Fibroblast of peridontal ligament (primary cell): ENCODE data around the gene TOX2.

Experiments used
- DNase-seq: peaks from one replicate; pipeline ENCODE4 v3.0.0-alpha.2; 2010; ENCODE audit errors: extremely low read depth

Gene TOX2

GRCh38 chr20:44018259-44018941, 103.7 kb downstream of the TOX2 start:
- peak; percentile 54 for DNase-seq

GRCh38 chr20:44018942-44019637, 104.4 kb downstream of the TOX2 start:
- no peak for DNase-seq

- peak; percentile 15 for DNase-seq
Measured at GRCh38 chr20:44019638-44020335, 105.1 kb downstream of the TOX2 start.

- no peak for DNase-seq
Measured at GRCh38 chr20:44020406-44021148, 105.9 kb downstream of the TOX2 start.

DNA sequence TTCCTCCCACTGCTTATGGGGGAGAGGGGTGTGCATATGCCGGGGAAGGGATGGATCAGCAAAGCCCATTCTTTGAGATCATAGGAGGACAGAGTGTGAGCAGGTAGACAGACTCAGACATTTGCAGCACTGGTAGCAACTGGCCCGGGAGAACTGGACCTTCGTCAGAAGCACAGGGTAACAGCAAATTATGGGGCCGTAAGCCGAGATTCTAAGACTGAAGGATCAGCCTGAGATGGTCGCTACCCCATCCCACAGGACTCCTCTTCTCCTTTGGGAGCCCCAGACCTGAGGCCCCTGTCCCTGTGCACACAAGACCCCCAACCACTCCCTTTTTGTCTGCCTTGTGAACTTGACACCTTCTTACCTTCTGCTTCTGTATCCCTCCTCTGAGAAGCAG, 106.5 kb downstream of the TOX2 start:
- no peak for DNase-seq

DNA sequence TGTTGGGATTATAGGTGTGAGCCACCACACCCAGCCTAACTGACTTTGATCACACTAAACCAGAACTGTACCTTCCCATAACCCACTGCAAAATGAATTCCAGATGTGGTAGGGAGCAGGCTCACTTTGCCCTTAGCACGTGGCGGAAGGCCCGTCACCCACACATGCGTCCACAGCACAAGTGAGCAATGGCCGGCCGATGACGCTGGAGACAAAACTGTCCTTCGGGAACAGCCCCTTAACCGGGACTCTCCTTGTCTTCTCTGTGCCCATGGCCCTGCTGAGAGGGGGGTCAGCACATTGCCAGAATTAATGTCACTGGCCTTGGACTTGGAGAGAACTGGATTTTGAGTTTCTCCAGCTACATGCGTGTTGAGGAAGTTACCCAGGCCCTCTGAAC, 107.2 kb downstream of the TOX2 start:
- DNase-seq = no peak

- no peak for DNase-seq
Measured at GRCh38 chr20:44022464-44022863, 107.8 kb downstream of the TOX2 start.

DNA sequence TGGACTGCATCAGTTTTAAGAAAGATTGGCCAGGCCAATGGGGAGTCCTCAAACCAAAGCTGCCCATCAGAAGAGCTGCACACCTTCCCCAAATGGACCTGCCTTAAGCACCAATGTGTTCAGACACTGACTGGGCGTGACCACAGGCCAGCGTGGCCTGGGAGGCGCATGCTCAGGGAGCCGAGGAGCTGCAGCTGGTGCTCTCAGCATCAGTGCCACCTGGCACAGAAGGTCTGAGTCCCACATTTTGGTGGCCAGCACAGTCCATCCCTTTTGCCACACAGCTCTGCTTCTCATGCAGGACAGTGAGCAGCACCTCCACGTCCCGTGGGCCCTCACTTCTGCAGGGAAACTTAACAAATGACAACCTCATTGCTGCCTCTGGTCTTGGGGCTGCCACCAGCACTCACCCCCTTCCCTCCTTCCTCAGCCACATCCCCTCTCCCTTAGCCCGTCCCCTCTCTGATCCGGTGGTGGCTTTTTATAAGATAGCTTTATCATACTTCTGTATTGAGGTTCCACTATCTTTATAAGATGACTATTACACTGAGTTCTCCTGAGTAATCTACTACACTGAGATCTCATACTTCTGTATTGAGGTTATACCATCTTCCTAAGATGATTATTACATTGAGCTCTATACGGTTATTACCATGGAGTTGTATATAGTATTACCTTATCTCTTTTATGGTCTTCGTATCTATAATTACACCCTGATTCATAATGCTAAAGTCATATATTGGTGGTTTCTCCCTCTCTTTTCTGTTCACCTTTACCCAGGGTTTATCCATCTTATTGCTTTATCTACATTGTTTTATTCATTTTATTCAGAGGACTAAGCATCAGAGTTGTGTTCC, 109.1 kb downstream of the TOX2 start:
- no peak for DNase-seq

DNA sequence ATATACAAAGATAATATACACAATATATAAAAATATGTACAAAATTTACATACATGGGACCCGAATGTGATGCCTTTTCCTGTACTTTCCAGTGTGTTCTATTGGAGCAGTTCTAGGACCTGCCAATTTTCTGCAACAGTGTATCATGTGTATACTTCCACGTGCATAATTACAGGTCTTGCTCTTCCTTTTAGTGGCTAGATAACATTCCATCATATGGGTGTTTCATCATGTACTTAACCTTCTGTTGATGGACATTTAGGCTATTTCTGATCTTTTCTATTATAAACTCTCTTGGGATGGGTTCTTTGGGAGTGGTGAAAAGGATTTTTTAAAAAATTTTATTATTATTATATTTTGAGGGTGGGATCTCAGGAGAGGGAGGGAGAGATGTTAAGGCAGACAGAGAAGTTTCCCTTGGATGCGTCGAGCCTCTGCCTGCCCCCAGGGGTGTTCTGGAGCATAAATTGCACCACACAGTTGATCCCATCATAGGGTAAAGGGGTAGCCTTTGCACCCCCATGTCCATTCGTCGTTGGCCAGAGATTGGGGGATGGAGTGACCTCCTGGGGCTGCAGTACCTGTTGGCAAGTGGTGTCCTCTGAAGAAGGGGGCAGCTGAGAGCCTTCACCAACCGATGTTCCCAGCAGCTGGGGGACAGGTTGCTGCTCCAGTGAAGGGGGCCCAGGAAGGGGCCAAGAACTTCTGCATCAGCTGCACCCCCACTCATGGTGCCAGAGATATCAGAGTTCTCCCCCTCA, 110.3 kb downstream of the TOX2 start:
- DNase-seq = no peak

DNA sequence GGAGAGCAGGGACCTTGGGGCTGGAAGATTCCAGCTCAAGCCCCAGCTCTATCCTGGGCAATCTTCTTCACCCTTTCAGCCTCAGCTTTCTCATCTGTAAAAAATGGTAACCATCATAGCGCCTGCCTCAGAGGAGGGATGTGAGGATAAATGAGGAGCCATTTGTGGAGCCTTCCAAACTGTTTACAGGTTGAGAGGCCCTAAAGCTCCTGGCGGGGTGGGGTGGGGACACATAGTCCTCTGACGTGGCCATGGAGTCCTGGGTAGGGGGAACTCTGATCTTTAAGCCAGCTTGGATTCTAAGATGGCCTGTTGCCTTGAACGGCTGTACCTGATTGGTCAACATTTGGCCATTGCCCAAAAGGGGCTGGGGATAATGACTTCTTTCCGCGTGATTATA, 111.1 kb downstream of the TOX2 start:
- DNase-seq = no peak

GRCh38 chr20:44026647-44027342, 112.1 kb downstream of the TOX2 start:
- DNase-seq = peak; percentile 38

DNA sequence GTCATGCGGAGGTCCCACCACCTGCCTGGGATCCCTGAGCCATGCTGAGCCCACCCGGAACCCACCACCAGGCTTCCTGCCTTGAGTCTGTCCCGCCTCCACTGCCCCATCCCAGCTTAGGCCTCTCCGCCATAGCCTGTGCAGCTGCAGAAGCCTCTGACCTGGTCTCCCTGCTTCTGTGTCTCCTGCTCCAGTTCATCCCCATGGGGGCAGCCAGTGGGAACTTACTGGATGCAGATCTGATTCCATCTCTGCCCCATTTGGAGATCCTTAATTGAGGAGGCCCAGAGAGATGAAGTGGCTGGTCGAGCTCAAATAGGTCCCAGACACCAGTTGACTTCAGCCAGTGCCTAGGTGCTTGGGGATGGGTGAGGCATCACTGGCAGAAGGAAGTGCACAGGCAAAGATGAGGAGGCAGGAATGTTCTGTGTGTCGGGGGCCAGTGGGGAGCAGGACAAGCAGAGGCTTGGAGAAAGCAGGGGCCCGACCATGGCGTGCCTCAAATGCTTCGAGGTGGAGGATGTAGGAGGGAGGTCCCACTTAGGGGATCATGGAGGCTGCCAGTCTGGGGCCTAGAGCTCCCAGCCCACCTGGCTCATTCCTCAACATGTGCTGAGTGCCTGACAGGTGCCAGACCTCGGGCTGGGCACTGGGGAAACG, 112.8 kb downstream of the TOX2 start:
- DNase-seq = no peak

DNA sequence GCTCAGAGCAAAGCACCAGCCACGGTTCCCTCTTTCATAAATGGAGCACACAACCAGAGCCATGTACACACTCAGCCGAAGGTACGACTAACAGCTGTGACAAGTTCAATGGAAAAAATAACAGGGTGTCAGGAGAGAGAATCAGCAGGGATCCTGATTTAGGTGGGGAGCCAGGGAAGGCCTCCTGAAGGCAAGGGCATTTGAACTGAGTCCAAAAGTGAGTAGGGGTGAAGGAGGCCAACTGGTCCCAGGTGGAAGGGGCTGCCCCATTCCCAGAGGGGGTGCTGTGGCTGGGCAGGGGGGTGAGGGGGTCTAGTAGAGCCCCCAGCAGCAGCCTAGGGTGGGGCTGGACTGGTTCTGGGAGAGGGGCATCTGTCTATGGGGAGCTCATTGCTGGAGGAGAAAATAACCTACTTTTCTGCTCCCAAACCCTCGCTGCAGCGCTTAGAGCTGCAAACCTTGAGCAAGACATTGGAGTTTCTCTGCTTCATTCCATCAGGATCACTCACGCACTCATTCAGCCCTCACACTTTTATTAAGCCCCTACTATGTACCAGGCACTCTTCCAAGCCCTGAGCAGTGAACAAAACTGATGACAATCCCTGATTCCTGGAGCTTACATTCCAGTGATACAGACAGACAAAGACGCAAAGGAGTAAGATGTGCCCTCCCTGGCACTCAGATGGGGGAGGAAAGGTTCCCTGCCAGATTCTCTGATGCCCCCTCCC, 113.5 kb downstream of the TOX2 start:
- DNase-seq = no peak

GRCh38 chr20:44028868-44029847, 114.5 kb downstream of the TOX2 start:
- no peak for DNase-seq

GRCh38 chr20:44029848-44030230, 115.2 kb downstream of the TOX2 start:
- DNase-seq = no peak

- DNase-seq = no peak
Measured at GRCh38 chr20:44030394-44030793, 115.7 kb downstream of the TOX2 start.

DNA sequence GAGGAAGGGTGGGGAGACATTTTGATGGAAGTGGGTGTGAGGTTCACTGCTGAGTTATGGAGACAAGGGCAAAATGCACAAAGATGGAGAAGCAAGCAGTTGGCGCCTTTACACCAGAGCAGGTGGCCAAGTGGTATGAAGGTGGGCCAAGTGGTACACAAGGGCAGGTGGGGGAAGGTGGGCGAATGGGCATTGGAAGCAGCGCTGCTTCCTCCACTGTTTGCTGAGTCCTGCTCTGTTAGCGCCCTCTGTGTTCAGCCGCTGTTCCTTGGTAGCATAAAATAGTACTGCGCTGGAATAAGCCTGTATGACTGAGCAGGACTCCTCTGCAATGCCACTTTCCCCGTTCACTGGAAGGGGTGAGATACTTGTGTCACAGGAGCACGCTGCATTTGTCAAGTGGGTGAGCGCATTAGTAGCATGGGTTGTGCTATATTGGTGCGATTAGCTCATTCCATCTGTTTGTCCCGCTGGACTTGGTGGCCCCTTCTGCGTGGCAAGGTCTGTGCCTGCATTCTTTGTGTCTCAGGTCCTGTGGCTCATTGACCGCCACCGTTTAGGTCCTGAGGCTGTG, 116.4 kb downstream of the TOX2 start:
- DNase-seq = no peak
